HG03442 (cell line): ENCODE measurements around the gene COMMD4.
"Not testable (repeated sequence)": the region's sequence is repeated elsewhere in the genome, so short reads cannot be mapped to it uniquely, and the experiment has no call there.

Experiments used
- ATAC-seq: cut with Tn5 transposase; IDR thresholded peaks from one replicate; pipeline ENCODE4 v1.9.1; 2021; ENCODE audit warnings: mild to moderate bottlenecking, moderate library complexity; ENCODE audit not compliant: unreplicated experiment

The COMMD4 gene

DNA sequence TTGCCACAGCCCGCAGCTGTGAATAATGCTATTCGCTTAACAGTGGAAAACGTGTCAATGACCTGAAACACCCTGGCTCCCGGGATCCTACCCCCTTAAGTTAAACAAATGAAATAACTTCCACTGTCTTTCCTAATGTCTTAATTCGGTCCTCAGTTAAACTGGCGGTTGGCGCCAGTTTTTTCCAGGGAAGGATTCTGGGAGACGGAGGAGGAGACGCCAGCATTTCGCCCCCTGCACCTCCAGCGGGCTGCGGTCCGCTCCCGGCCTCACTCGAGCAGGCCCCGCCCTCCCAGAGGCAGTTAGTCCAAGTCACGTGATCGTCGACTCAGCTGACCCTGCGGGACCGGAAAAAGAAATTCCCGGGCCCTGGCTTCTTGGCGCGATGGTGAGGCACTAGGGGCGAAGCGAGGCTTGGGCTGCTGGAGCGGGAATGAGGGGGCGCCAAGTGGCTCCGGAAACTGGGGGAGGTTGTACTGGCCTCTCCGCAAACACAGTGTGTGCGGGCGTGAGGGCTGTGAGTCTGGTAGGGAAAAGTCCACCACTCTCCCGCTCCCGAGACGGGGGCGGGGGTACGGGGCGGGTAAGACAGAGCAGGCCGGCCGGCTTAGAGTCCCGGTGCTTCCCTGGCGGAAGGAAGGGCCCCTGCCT is at the start of gene COMMD4:
TSS of gene COMMD4 (plus strand) at position 359 of the 651 bp plus-strand sequence. CDS start at position 386, 27 bp downstream.
- ATAC-seq, result peak; percentile 64

GRCh38 chr15:75293660-75294059 is 42.2 kb upstream of the COMMD4 start:
- ATAC-seq, result not testable (repeated sequence)

GRCh38 chr15:75298541-75299310 is 37.1 kb upstream of the COMMD4 start:
- not testable (repeated sequence) for ATAC-seq

GRCh38 chr15:75299311-75299688 is 36.6 kb upstream of the COMMD4 start:
- ATAC-seq, result not testable (repeated sequence)

DNA sequence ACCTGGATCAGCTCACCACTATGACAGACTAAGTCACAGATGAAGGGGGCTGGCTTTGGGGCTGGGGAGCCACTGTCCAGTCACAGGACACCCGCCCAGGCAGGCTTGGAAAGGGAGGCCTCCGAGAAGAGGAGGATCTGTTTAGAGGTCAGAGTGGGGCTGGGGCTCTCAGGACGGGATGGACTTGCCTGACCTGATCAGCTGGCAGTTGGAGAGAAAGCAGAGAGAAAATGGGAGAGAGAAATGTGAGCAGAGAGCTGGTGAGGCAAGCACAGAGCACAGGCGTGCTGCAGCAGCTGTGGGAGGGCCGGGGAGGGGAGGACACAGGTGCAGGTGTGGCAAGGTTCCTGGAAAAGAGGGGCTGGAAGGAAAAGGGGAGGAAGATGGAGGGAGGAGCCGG is 35.8 kb upstream of the COMMD4 start:
- not testable (repeated sequence) for ATAC-seq

DNA sequence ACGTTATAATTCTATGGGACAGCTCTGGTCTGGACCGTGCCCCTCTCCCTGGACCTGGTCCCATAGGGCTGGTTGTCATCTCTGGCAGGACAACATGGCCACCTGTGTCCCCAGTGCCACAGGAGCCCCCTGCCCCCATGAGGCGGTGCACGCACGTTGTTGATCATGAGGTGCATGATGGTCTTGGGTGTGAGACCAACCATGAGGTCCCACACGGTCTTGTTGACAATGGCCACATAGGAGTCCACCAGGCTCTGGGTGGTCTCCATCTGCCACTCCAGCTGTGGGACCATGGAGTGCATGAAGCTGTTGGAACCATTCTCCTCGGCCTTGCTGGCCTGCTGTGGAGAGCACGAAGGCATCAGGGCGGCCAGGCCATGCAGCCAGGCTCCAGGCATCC is 33.5 kb upstream of the COMMD4 start:
- no peak for ATAC-seq

GRCh38 chr15:75302753-75303152 is 33.1 kb upstream of the COMMD4 start:
- not testable (repeated sequence) for ATAC-seq

GRCh38 chr15:75306188-75306587 is 29.7 kb upstream of the COMMD4 start:
- ATAC-seq, result no peak

GRCh38 chr15:75307778-75308390 is 28.0 kb upstream of the COMMD4 start:
- ATAC-seq, result no peak

- ATAC-seq, result no peak
These were observed 26.2 kb upstream of the COMMD4 start for GRCh38 chr15:75309711-75310110.

- not testable (repeated sequence) for ATAC-seq
These were observed 23.3 kb upstream of the COMMD4 start for GRCh38 chr15:75312548-75312947.

GRCh38 chr15:75313116-75313845 is 22.6 kb upstream of the COMMD4 start:
- no peak for ATAC-seq

- ATAC-seq, result no peak
These were observed 21.1 kb upstream of the COMMD4 start for GRCh38 chr15:75314552-75315290.

- not testable (repeated sequence) for ATAC-seq
These were observed 16.5 kb upstream of the COMMD4 start for GRCh38 chr15:75319231-75319897.

DNA sequence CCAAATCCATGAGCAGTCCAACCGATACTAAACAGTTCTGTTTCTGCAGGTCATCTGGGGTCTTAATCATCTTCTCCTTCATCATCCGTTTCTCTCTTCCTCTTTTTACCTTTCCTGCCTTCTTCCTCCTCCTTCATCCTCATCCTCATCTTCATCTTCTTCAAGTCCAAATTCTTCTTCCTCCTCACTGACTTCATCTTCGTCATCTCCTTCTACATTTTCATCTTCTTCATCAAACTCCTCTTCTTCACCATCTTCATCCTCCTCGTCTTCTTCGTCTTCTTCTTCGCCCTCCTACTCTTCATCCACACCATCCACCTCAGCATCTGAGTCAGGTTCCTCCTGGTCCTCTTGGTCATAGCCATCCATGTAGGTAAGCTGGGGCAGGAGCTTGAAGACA is 14.2 kb upstream of the COMMD4 start:
- ATAC-seq, result no peak

GRCh38 chr15:75325922-75326321 is 9.9 kb upstream of the COMMD4 start:
- ATAC-seq, result no peak

DNA sequence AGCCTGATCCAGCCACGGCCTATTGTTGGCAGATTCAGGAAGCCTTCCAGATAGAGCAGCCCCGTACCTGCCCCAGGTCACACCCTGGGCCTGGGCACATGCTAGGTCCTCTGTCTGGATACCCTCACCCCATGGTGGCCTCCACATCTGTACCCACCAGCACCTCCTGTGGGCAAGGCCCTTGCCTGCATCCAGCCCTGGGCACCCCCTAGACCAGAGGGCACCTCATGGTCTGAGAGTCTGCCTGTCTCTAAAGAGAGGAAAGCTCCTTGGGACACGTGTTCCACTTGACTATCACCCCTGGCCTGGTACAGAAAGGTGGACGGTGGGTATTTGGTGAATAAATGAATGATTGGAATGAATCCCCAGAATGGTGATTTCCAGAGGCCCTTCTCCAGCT is 8.9 kb upstream of the COMMD4 start:
- ATAC-seq, result no peak

GRCh38 chr15:75327491-75327890 is 8.4 kb upstream of the COMMD4 start:
- ATAC-seq, result no peak

- no peak for ATAC-seq
These were observed 7.2 kb upstream of the COMMD4 start for GRCh38 chr15:75328493-75329314.
